Hepatocyte (in vitro differentiated cells): ENCODE measurements around the gene LEMD2. TPM values are rescaled to one million over a fixed set of nuclear protein-coding genes. Genes with fewer than 3 reads are reported as not detected.

Experiments
- DNase-seq: peaks from one replicate; pipeline ENCODE4 v3.0.0-alpha.2; 2016; ENCODE audit warnings: low spot score
- H2AFZ ChIP-seq: fragments of 200-600 bp; sonication (generic); 2 replicates; pipeline ENCODE4 v1.6.0; 2016; ENCODE audit warnings: antibody characterized with exemption, mild to moderate bottlenecking
- H3K27ac ChIP-seq: fragments of 200-600 bp; sonication (generic); 2 replicates; pipeline ENCODE4 v1.5.1; 2016; ENCODE audit warnings: mild to moderate bottlenecking
- H3K27me3 ChIP-seq: fragments of 200-600 bp; sonication (generic); 2 replicates; pipeline ENCODE4 v1.6.1; 2016
- H3K36me3 ChIP-seq: fragments of 200-600 bp; sonication (generic); replicated peaks from 2 replicates; pipeline ENCODE4 v1.5.1; 2016; ENCODE audit warnings: low read depth; ENCODE audit not compliant: insufficient read depth
- H3K4me1 ChIP-seq: fragments of 200-600 bp; sonication (generic); 2 replicates; pipeline ENCODE4 v1.5.1; 2016; ENCODE audit warnings: mild to moderate bottlenecking, moderate library complexity; ENCODE audit not compliant: insufficient read depth
- H3K4me2 ChIP-seq: fragments of 200-600 bp; sonication (generic); 2 replicates; pipeline ENCODE4 v1.6.0; 2016
- H3K4me3 ChIP-seq: fragments of 200-600 bp; sonication (generic); 2 replicates; pipeline ENCODE4 v1.5.1; 2016; ENCODE audit warnings: mild to moderate bottlenecking
- H3K79me2 ChIP-seq: fragments of 200-600 bp; sonication (generic); 2 replicates; pipeline ENCODE4 v1.6.0; 2017; ENCODE audit warnings: mild to moderate bottlenecking
- H3K9me2 ChIP-seq: fragments of 200-600 bp; sonication (generic); replicated peaks from 2 replicates; pipeline ENCODE4 v1.6.0; 2017; ENCODE audit warnings: mild to moderate bottlenecking; ENCODE audit not compliant: insufficient read depth
- H3K9me3 ChIP-seq: fragments of 200-600 bp; sonication (generic); 2 replicates; pipeline ENCODE4 v1.5.1; 2016; ENCODE audit warnings: low read depth, mild to moderate bottlenecking
- H4K20me1 ChIP-seq: fragments of 200-600 bp; sonication (generic); 2 replicates; pipeline ENCODE4 v1.6.0; 2016; ENCODE audit warnings: mild to moderate bottlenecking; ENCODE audit not compliant: insufficient read depth, poor library complexity, severe bottlenecking
- CTCF ChIP-seq: fragments of 200-600 bp; sonication (generic); IDR thresholded peaks from 2 replicates; pipeline ENCODE4 v1.5.1; 2016; ENCODE audit warnings: antibody characterized with exemption, mild to moderate bottlenecking; ENCODE audit not compliant: poor library complexity
- EZH2 ChIP-seq: fragments of 200-600 bp; sonication (generic); IDR thresholded peaks from 2 replicates; pipeline ENCODE4 v1.6.1; 2016; ENCODE audit warnings: antibody characterized with exemption, mild to moderate bottlenecking, borderline replicate concordance
- EZH2phosphoT487 ChIP-seq: fragments of 200-600 bp; sonication (generic); IDR thresholded peaks from one replicate; pipeline ENCODE4 v1.6.1; 2018; ENCODE audit warnings: antibody characterized with exemption, mild to moderate bottlenecking, low read depth, moderate library complexity; ENCODE audit not compliant: unreplicated experiment, severe bottlenecking
- WGBS: methylation state at CpG from one replicate; pipeline ENCODE4 v1.1.6; 2016; ENCODE audit warnings: low lambda C conversion rate; ENCODE audit errors: missing lambda C conversion rate; 5-methylcytosine and 5-hydroxymethylcytosine counted together
- polyA plus RNA-seq: library from polyadenylated mRNA; unstranded; fragments of >200 nt; fragmentation: Nextera tagmentation; extraction: Ambion mirVana; gene quantifications from 2 replicates; pipeline ENCODE4 v1.2.1, GENCODE V29; 2016
- total RNA-seq: library from RNA; depleted of rRNA; stranded (reverse); fragments of >200 nt; gene quantifications from 2 replicates; pipeline ENCODE4 v1.2.3, GENCODE V29; 2014

The LEMD2 gene
- total and polyA plus RNA-seq, 2 experiments from 2014 or later = 38.1 to 66.3 TPM

DNA sequence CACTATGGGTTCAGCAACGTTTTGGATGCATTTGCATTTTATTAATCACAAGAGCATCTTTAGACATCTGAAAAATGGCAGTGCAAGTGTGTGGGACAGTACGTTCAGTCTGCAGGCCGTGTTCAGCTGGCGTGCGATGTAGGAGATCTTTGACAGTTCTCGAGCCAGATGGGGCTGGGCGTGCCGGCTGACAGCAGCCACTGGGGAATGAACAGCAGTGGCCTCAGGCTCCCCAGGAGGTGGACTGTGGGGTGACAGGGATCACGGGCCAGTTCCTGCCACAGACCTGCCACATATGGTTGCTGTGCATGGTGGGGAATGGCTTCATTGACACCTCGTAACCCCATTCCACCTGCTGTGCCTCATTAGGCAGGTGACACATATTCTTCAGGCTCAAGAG lies 31.3 kb upstream of the LEMD2 start:
- TF ChIP-seq EZH2 = no peak
- TF ChIP-seq EZH2phosphoT487 = no peak
- Histone ChIP-seq H3K27me3 (no peaks in the 10 kb centered on the region), H3K36me3 (no peaks in the 10 kb centered on the region), H2AFZ (no peak overlapping the region), H3K79me2 (no peaks in the 10 kb centered on the region), H3K4me2 (no peak overlapping the region), H3K4me1 (no peaks in the 10 kb centered on the region), H3K4me3 (no peak overlapping the region), H3K27ac (no peak overlapping the region), H3K9me3 (no peaks in the 10 kb centered on the region), H3K9me2 (no peaks in the 10 kb centered on the region), H4K20me1 (no peaks in the 10 kb centered on the region)
- 79% methylated on average over 10 of the region's 10 CpGs for WGBS
- DNase-seq = no peak

- WGBS = 69% methylated on average over 4 of the region's 4 CpGs
- H3K4me1 ChIP-seq = no peaks in the 10 kb centered on the region
Observed at GRCh38 chr6:33819021-33819420, 30.1 kb upstream of the LEMD2 start.

GRCh38 chr6:33818293-33818692 lies 29.4 kb upstream of the LEMD2 start:
- Histone ChIP-seq H3K36me3 (no peaks in the 10 kb centered on the region), H3K9me2 (no peaks in the 10 kb centered on the region), H3K27me3 (peaks cover 3% of the 10 kb centered on the region), H2AFZ (no peak overlapping the region), H3K4me3 (no peak overlapping the region), H4K20me1 (no peaks in the 10 kb centered on the region), H3K27ac (no peak overlapping the region), H3K4me1 (no peaks in the 10 kb centered on the region), H3K79me2 (no peaks in the 10 kb centered on the region), H3K9me3 (no peaks in the 10 kb centered on the region), H3K4me2 (no peak overlapping the region)
- WGBS = 85% methylated on average over 3 of the region's 3 CpGs
- TF ChIP-seq CTCF (no peak), EZH2phosphoT487 (no peak), EZH2 (no peak)
- no peak for DNase-seq

More at GRCh38 chr6:33819021-33819420, 30.1 kb upstream of the LEMD2 start:
- H3K9me2 ChIP-seq = no peaks in the 10 kb centered on the region
- no peak for DNase-seq
- no peak overlapping the region for H3K4me2 ChIP-seq
- H3K9me3 ChIP-seq = no peaks in the 10 kb centered on the region
- H3K27me3 ChIP-seq = peaks cover 3% of the 10 kb centered on the region
- H3K27ac ChIP-seq = no peak overlapping the region
- no peak overlapping the region for H3K4me3 ChIP-seq
- H3K79me2 ChIP-seq = no peaks in the 10 kb centered on the region
- H2AFZ ChIP-seq = no peak overlapping the region
- H3K36me3 ChIP-seq = no peaks in the 10 kb centered on the region
- TF ChIP-seq CTCF (no peak), EZH2phosphoT487 (no peak), EZH2 (no peak)
- H4K20me1 ChIP-seq = no peaks in the 10 kb centered on the region

- no peaks in the 10 kb centered on the region for H3K9me3 ChIP-seq
- no peak for DNase-seq
Observed at GRCh38 chr6:33817489-33817888, 28.6 kb upstream of the LEMD2 start.

More at GRCh38 chr6:33817489-33817888, 28.6 kb upstream of the LEMD2 start:
- Histone ChIP-seq H4K20me1 (no peaks in the 10 kb centered on the region), H3K4me1 (no peaks in the 10 kb centered on the region), H3K36me3 (no peaks in the 10 kb centered on the region), H3K4me2 (no peak overlapping the region), H3K27ac (no peak overlapping the region), H3K9me2 (no peaks in the 10 kb centered on the region), H3K4me3 (no peak overlapping the region), H3K27me3 (peaks cover 3% of the 10 kb centered on the region), H3K79me2 (no peaks in the 10 kb centered on the region), H2AFZ (no peak overlapping the region)
- TF ChIP-seq EZH2 (no peak), EZH2phosphoT487 (no peak), CTCF (no peak)
- 83% methylated on average over 5 of the region's 5 CpGs for WGBS
